GM21360 (cell line): ENCODE results near the gene PIGW.
"Not testable (repeated sequence)": the region's sequence is repeated elsewhere in the genome, so short reads cannot be mapped to it uniquely, and the experiment has no call there.

Source experiments
- ATAC-seq: cut with Tn5 transposase; IDR thresholded peaks from one replicate; pipeline ENCODE4 v1.9.1; 2021; ENCODE audit warnings: mild to moderate bottlenecking, moderate library complexity; ENCODE audit not compliant: unreplicated experiment

PIGW gene

DNA sequence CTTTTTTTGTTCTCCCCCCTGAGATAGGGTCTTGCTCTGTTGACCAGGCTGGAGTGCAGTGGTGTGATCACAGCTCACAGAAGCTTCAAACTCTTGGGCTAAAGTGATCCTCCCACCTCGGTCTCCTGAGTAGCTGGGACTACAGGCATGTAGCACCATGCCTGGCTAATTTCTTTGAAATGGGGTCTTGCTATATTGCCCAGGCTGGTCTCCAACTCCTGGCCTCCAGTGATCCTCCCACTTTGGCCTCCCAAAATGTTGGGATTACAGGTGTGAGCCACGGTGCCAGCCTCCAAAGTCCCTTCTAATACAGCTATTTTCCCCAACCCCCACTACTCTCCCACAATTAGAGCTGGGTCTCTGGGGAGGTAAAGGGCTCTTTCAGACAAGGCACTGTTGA lies 26.3 kb upstream of the PIGW start:
- ATAC-seq = not testable (repeated sequence)

DNA sequence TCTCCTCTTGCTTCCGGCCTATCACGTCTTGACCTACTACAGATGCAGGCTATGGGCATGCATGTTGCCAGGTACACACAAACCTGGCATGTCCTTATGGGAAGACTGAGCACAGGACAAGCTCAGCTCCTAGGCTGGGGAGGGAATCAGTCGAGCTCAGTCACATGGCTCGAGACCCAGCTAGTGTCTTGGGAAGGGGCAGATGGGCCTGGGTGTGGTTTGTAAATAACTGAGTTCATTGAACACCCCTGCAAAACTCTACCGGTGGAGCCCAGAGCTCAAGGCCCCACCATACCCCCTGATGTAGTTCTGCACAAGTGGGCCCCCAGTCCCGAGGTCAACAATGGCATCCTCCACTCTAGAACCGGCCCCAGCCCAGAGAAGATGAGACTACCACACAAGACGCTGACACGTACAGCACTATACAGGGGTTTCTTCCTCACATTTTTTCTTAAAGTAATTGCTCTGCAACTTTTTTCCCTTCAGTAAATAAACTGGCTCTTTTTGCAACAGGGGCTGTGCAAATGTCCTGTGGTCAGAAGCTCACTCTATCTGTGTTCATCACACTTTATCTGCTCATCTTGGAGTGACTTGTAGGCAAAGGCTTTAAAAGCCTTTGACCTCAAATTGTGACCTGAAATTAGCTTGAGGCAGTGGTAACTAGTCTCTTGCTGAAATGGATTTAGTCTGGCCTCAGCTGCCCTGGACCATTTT lies 25.4 kb upstream of the PIGW start:
- ATAC-seq = no peak

DNA sequence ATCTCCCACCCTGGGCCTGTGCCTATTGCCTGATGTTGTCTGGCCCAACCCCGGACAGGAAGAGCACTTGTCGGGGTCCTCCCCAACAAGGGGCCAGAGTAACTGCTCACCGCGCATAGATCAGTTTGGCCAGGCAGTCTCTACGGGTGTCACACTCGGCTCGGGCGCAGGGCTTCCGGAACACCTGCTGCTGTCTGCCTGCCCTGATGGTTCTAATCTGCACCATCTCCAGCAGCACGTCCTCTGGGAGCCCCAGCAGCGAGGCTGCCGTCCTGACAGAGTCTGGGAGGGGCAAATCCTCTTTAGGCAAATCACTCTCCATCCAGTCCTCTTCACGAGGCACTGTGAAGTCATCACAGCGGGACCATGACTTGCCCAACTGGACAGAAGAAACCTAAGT lies 24.2 kb upstream of the PIGW start:
- ATAC-seq = no peak

DNA sequence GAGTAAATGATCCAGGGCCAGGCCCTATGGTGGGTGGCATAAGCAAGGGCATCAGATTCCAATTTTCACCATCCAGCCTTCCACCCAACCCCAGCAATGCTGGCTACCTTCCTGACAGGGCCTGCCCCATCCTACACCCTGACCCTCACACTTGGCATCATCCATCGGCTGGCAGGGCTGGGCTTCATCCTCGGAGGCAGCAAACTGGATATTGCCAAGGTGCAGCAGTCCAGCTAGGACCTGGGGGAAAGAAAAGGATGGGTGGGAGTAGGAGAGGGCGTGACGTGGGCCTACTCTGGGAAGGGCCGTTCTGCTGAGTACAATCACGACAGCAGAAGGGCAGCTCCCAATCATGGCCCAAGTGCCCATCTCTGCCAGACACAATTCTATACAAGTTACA lies 23.6 kb upstream of the PIGW start:
- ATAC-seq = no peak

DNA sequence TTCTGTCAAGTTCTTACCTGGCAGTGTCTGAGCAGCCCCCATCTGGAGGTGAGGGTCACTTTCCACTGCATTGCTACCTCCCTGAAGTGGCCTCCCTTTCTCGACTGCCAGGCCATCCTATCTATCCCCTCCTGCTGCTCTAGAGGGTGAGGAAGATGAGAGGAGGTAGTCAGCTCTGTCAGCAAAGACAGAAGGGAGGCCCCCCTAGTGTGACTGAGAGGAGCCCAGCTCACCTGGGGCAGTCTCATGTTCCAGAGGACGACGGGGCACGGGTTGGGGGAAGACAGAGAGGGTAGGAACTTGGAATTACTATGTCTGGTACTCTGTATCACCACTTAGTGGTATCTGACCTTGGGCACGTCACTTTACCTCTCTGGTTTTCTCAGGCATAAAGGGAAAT lies 22.1 kb upstream of the PIGW start:
- ATAC-seq = no peak

DNA sequence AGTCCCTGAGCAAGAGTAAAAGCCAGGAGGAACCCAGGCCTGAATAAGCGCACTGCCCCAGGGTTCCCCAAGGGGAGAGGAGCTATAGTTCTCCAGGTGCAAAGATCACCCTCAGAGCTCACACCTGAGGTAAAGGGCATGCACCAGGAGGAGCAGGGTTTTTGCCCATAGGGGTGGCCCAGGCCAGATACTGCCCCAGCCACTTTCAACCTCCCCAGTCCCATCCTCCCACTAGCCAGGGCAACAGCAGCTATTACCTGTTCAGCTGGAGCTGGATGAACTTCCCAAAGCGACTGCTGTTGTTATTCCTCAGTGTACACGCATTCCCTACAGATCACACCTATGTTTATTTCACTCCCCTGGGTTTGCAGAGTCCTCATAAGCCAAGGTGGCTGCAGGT lies 19.9 kb upstream of the PIGW start:
- no peak for ATAC-seq

DNA sequence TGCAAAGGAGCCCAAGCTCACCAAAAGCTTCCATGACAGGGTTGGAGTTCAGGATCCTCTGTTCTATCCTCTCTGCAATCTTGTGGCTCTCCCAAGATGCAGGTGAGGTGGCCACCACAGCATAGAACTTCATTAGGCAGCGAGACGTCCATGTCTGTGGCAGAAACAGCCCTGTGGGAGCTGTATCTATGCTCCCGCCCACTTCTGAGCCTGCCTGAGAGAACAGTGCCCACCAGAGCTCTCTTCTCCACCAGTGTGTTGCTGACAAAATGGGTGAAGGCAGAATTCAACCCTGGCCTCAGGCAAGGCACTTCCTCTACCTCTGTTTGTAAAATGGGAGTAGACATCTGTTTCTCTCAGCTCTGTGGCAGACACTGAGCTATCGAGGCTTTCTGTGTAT lies 18.9 kb upstream of the PIGW start:
- no peak for ATAC-seq

DNA sequence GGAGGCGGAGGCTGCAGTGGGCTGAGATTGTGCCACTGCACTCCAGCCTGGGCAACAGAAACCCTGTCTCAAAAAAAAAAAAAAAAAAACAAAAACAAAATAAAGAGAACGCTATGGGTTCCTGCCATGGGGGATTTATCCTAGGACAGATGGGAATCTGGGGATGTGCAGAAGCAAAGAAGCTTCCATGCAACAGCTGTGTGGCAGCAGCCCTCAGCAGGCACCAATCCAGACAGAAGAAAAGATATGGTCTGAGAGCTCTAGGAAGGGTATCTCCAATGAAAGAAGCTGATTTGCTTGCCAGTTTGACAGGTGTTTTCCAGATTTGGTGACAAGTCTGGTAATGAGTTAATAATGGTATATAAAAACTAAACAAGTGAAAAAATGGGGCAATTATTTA lies 11.7 kb upstream of the PIGW start:
- ATAC-seq = no peak

DNA sequence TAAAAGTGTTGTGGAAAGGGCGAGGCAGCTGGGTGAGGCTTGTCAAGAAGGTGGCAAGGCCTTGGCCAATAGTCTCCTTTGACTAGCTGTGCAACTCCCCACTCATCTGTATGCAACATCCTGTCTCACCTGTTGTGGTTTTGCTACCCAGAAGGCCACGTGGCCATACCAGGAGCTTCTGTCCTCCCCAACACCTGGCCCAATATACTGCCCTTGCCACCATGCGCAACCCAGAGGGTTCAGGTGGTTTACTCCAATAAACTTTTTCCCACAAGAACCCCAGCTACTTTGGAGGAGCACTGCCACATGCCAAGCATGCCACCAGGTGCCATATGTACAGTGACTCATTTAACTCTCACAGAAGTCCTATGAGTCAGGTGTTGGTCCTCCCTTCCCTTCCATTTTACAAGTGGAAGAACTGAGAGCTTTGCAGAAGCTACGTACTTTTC lies 10.3 kb upstream of the PIGW start:
- ATAC-seq = no peak

DNA sequence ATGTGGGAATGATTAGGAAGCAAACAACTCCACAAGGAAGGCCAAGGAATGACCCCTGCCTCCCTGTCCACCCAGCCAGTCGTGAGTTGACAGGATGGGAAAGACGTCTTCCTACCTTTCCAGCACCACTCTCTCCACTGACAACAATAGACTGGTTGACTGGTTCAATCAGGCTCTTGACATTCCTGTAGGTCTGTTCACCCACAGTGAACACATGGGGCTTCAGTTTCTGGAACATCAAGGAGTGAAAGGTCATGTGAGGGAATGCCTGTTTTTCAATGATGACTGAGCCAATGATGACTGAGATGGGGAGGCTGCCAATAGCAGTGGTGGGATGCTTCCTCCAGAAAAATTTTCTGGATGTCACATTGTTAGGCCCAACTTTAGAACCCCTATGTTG lies 9.7 kb upstream of the PIGW start:
- no peak for ATAC-seq

DNA sequence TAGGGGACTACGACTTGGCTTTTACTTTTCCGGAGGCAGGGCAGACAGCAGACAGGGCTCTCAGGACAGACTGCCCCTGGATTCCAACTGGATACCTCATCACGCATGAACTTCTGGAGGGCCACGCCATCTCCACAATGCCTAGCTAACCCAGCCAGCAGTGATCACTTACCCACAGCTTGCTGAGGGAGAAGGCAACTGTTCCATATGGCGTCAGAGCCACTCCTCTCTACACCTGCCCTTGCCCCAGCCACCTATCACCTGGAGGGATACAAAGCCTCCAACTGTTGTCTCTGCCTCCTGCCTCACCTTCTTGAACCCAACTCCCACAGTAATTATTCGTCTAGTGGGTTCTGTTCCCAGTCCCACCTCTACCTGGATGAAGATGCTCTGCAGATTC lies 8.9 kb upstream of the PIGW start:
- ATAC-seq = no peak

DNA sequence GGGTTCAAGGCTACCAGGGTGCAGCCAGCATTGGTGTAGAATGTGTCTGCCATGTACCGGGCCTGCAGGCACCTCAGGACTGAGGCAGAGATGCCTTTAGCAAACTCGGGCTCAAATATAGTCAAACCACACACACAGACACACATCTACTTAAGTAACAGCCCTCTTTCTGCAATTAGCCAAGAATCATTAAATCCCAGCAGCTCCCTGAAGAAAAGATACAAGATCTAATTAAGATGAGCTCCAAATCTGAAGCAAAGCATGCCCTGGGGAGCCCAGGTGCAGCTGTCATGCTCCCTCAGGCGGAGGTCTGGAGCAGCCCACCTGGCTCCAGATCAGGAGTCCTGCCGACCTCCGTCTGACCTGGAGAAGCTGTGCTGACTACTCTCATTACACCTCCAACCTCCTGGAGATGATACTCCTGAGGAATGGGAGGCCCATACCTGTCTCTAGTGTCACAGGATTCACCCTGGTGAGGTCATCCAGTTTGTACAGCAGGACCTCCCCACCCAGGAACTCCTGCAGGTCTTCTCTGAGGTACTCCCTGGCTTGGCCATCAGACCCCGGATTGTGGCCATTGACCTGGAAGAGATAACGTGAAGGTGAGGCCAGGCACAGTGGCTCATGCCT lies 7.1 kb upstream of the PIGW start:
- no peak for ATAC-seq

DNA sequence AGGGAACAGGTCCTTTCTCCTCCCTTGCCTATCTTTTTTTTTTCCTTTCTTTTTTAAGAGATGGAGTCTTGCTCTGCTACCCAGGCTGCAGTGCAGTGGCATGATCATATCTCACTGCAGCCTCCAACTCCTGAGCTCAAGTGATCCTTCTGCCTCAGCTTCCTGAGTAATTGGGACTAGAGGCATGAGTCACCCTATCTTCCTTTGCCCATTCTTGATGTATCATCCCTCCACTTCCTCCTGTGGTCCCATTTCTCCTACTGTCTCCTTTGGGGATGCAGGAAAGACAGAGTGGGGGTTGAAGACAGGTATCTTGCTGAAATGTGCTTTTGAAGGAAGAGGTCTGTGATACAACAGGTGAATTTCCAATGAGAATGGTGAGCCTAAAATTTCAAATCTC lies 5.7 kb upstream of the PIGW start:
- ATAC-seq = no peak

DNA sequence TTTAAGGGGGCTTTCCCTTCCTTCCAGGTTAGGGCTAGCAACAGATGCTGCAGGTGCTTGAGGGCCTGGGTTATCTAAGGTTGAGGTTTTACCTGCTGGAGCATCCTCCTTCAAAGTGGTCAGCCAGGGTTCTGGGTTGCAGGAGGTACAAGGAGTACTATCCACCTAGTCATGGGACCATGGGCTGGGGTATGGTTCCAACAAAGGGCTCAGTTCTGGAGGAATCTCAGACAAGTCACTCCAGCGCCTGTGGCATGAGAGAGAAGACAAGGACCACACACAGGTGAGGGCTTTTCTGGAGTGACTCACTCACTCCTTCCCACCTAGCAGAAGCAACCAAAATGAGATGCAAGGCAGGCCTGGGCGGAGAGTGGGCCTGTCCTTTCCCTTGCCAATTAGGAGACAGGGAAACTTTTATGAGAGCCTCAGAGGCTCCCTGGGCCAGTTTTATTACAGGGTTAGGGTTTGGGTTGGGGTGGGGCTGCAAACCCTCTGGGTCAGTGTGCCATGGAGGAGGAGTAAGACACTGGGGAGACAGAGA lies 2.3 kb upstream of the PIGW start:
- no peak for ATAC-seq

DNA sequence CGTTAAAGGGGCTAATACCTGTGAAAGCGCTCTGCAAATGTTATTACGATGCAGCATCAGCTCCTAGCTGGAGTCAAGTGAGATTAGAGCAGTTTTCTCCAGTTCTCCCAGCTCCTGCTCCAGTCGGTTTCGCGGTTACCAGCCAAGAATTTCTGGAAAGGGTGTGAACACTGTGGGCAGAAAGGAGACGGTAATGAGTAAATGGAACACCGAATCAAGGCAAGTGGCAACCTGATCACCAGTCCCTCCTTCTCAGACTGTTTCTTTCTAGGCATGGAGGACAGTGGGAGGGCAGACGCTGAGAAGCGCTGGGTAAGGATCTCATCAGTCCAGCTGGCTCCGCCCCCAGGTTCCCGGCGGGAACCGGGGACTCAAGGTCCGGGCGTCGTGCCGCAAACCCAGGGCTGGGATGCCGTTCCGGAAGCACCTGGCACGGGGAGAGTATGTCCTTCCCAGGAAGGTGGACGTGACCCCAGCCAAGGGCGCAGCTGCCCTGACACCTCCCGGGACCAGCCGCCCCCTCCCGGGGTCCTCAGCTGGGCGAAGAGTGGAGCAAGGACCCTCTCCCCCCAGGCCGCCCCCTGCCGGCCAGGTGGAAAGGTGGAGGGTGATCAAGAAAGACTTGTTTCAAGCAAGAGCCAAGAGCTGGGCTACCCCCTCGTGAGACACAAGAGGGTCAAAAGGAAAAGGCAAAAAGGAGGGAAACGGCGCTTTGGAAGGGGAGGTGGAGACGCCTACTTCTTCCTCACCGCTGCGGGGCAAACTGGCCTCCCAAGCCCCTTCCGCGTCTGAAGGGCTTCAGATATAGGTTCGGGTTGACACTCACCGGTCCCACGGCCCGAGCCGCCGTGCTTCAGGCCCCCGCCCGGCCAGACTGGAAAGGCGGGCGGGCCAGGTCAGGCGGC lies 600 bp upstream of the PIGW start:
- ATAC-seq = peak; percentile 29

DNA sequence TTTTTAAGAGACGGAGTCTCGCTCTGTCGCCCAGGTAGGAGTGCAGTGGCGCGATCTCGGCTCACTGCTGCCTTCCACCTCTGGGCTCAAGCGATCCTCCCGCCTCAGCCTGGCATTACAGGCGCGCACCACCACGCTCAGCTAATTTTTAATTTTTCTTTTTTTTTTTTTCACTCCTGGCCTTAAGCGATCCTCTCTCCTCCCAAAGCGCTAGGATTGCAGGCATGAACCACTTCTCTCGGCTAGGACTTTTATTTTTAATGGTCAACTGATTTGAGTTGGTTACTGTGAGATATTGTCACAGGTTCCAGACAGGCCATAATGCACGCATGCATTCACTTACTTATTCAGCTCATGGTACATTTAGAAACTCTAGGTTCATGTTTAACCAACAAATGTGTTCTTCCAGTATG lies 888 bp downstream of the PIGW start:
- ATAC-seq = peak; percentile 5

DNA sequence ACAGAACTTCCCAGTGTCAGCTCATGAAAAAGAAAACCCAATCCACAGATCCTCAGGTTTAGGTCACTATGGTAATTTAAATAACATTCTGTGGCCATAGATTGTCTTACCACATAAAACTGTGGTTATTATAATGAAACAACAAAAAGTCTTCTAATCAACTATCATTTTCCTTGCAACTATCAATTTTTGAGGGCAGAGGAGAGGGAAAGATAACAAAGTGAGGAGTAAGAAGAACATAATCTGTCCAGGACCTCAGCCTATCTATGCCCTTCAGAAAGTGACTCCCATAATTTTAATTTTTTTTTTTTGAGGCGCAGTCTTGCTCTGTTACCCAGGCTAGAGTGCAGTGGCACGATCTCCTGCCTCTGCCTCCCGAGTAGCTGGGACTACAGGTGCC lies 5.9 kb downstream of the PIGW start:
- ATAC-seq = no peak

DNA sequence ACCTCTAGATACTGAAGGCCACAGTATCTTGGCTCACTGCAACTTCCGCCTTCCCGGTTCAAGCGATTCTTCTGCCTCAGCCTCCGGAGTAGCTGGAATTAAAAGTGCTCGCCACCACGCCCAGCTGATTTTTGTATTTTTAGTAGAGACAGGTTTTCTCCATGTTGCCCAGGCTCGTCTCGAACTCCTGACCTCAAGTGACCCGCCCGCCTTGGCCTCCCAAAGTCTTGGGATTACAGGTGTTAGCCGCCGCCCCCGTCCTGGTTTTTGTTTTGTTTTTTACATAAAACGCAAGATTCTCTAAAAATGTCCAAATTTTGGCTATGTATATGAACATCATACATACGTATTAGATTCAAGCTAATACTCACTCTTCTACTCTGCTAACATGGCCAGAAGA lies 8.0 kb downstream of the PIGW start:
- ATAC-seq = no peak

DNA sequence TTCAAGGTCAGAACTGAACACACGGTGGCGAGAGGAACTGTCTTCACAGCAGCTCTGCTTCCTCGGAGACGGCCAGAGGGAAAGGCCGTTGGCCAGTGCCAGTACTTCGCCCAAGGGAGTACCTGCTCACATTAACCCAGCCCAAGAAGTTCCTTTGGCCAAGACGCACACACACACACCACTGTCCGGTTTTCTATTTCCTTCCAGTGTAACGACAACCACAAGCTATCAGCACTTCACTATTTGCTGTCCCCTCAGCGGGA lies 9.2 kb downstream of the PIGW start:
- ATAC-seq = no peak

DNA sequence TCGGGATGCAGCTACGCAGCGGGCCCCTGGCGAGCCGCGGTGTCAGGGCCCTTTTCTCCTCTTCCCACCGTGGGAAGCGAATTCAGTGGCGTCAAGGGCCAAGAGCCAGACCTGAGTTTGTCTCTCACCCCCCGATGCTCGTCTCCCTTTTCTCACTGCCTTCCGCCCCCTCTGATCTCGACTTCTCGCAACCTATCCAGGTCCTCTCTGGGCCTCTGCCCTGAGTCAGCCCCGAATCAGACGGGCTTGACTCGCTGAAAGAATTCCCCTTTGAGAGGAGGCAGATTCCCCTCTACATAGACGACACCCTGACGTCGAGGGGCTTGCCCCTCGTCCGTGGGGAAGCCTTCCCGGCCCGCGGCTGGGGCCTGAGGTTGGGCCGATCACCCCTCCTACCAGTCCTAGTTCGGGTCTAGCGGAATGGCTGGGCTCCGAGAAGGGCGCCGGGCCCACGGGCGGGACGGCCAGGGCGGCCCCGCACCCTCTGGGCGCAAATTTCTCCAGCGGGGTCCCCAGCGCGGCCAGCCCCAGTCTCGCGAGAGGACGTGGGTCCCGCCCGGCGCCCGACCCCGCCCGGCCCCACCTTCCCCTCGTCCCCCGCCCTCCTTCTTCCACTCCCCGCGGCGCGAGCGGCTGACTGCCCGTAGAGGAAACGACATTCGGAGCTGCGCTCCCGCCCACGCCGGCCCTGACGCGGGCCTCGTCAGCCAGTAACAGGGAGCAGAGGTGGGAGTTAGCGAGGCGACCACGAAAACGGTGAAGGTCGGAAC lies 9.7 kb downstream of the PIGW start, which contains the start of gene GGNBP2:
Gene GGNBP2 (plus strand): TSS at position 613 of the 770 bp plus-strand sequence. CDS start 806 bp downstream, outside the sequence.
- ATAC-seq = peak; percentile 46

DNA sequence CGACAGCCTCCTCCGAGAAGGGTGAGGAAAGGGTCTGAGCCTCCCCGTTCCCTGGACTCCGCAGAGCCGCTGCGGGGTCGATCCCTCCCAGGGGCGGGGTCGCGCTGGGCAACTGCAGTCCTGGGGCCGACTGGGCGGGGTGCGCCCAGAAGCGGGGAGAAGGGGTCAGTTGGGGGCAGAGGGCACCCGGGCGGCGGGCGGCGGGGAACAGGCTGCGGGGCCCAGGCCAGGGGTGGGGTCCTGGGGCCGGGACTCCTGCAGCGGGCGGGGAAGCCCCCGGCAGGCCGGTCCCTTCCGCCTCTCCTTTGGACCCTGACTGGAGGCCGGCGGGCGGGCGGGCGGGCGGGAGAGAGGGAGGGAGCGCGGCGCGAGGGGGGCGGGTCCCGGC lies 10.3 kb downstream of the PIGW start:
- ATAC-seq = peak; percentile 30
